Myocyte (in vitro differentiated cells): Measurements from ENCODE around the gene ZGPAT. TPM values are rescaled to one million over a fixed set of nuclear protein-coding genes. Genes with fewer than 3 reads are reported as not detected.

Source experiments
- DNase-seq: peaks from one replicate; pipeline ENCODE4 v3.0.0-alpha.2; 2012; ENCODE audit warnings: low read depth
- total RNA-seq: library from RNA; depleted of rRNA; stranded (reverse); fragments of >200 nt; gene quantifications from 2 replicates; pipeline ENCODE4 v1.2.3, GENCODE V29; 2014

The ZGPAT gene
- total RNA-seq, 1 donor from 2014 or later, result 21.4 TPM

GRCh38 chr20:63742381-63743024 lies 34.7 kb downstream of the ZGPAT start:
- no peak for DNase-seq

GRCh38 chr20:63743210-63743970 lies 35.6 kb downstream of the ZGPAT start:
- DNase-seq, result no peak

GRCh38 chr20:63744158-63744557 lies 36.3 kb downstream of the ZGPAT start:
- no peak for DNase-seq

GRCh38 chr20:63744574-63745423 lies 37.0 kb downstream of the ZGPAT start:
- DNase-seq, result no peak

- DNase-seq, result no peak
Observed at GRCh38 chr20:63745424-63745805, 37.6 kb downstream of the ZGPAT start.

GRCh38 chr20:63745961-63746731 lies 38.3 kb downstream of the ZGPAT start:
- DNase-seq, result peak; percentile 36

- no peak for DNase-seq
Observed at GRCh38 chr20:63746751-63747315, 39.0 kb downstream of the ZGPAT start.

GRCh38 chr20:63747622-63748069 lies 39.8 kb downstream of the ZGPAT start:
- no peak for DNase-seq

GRCh38 chr20:63748070-63748933 lies 40.5 kb downstream of the ZGPAT start:
- DNase-seq, result no peak

- DNase-seq, result no peak
Observed at GRCh38 chr20:63748934-63749270, 41.1 kb downstream of the ZGPAT start.

GRCh38 chr20:63749597-63750508 lies 42.0 kb downstream of the ZGPAT start:
- DNase-seq, result no peak

GRCh38 chr20:63750807-63751470 lies 43.1 kb downstream of the ZGPAT start:
- no peak for DNase-seq

GRCh38 chr20:63751471-63752271 lies 43.8 kb downstream of the ZGPAT start:
- no peak for DNase-seq

GRCh38 chr20:63752411-63753101 lies 44.7 kb downstream of the ZGPAT start:
- DNase-seq, result no peak

- no peak for DNase-seq
Observed at GRCh38 chr20:63753381-63753780, 45.5 kb downstream of the ZGPAT start.

GRCh38 chr20:63754008-63754407 lies 46.2 kb downstream of the ZGPAT start:
- DNase-seq, result no peak
